GM12878 (cell line): ENCODE data around the gene HAAO. TPM values are rescaled to one million over a fixed set of nuclear protein-coding genes. Genes with fewer than 3 reads are reported as not detected.

Experiments
- ATAC-seq: fragments of 200-7000 bp; cut with Tn5 transposase; 3 replicates; pipeline ENCODE4 v1.9.1; 2020; ENCODE audit warnings: mild to moderate bottlenecking, moderate library complexity
- BruUV-seq: library from RNA; stranded (reverse); fragments of 400-500 nt; replicated peaks from 2 replicates; lab custom pipeline; 2021; lab: Mats Ljungman, UMichigan
- CTCF ChIA-PET: fragments of 300-600 bp; sonication (Branson Sonifier 250); formaldehyde crosslinking; extraction: SDS; loops from one replicate; lab custom pipeline; 2021; ENCODE audit warnings: inconsistent platforms; lab: Yijun Ruan, JAX
- POLR2A ChIA-PET: fragments of 350-600 bp; formaldehyde crosslinking; extraction: SDS; loops from one replicate; lab custom pipeline; 2021; ENCODE audit warnings: inconsistent platforms; lab: Charles Lee
- RAD21 ChIA-PET: fragments of 300-600 bp; sonication (Branson Sonifier 250); formaldehyde crosslinking; loops from one replicate; lab custom pipeline; 2023; ENCODE audit warnings: antibody characterized with exemption; ENCODE audit not compliant: unreplicated experiment; lab: Charles Lee
- SMC1A ChIA-PET: fragments of 300-600 bp; sonication (Branson Sonifier 250); formaldehyde crosslinking; loops from one replicate; lab custom pipeline; 2023; ENCODE audit not compliant: unreplicated experiment, uncharacterized antibody; lab: Charles Lee
- DNase-seq: peaks from one replicate; pipeline ENCODE4 v3.0.0-alpha.2; 2011; ENCODE audit warnings: low read depth, low spot score
- FAIRE-seq: peaks from 3 replicates; lab custom pipeline; 2011; peaks lifted over from hg19 to GRCh38; lab: Jason Lieb, UNC
- H2AFZ ChIP-seq: 2 replicates; pipeline ENCODE4 v1.6.0; 2011; ENCODE audit warnings: low read depth, low read length, control low read depth; ENCODE audit not compliant: control insufficient read depth
- H3K27ac ChIP-seq: 2 replicates; pipeline ENCODE4 v1.5.1; 2011; ENCODE audit warnings: control low read depth; ENCODE audit not compliant: control insufficient read depth, insufficient read depth
- H3K27me3 ChIP-seq, 2 experiments: replicated peaks in 1 of 2; 2 replicates each; pipeline versions ENCODE4 v1.6.0 to v1.6.1; 2011; ENCODE audit warnings: low read length in 1 of 2; ENCODE audit not compliant: control insufficient read depth in 2 of 2, insufficient read depth in 2 of 2
- H3K36me3 ChIP-seq, 2 experiments: 2 replicates each; pipeline ENCODE4 v1.5.1; 2011; ENCODE audit warnings: low read length in 1 of 2; ENCODE audit not compliant: control insufficient read depth in 2 of 2, insufficient read depth in 2 of 2
- H3K4me1 ChIP-seq: 2 replicates; pipeline ENCODE4 v1.6.1; 2011; ENCODE audit warnings: mild to moderate bottlenecking, low read length, moderate library complexity, mixed read lengths; ENCODE audit not compliant: control insufficient read depth, insufficient read depth
- H3K4me2 ChIP-seq: 2 replicates; pipeline ENCODE4 v1.6.0; 2011; ENCODE audit warnings: control low read depth; ENCODE audit not compliant: control insufficient read depth, insufficient read depth
- H3K4me3 ChIP-seq: fragments of 200-600 bp; sonication (generic); 2 replicates; pipeline ENCODE4 v1.5.1; 2016
- H3K79me2 ChIP-seq: 2 replicates; pipeline ENCODE4 v1.6.0; 2011; ENCODE audit warnings: low read length; ENCODE audit not compliant: control insufficient read depth, insufficient read depth
- H3K9ac ChIP-seq: 2 replicates; pipeline ENCODE4 v1.8.0; 2011; ENCODE audit warnings: low read length, control low read depth, mixed read lengths; ENCODE audit not compliant: control insufficient read depth, insufficient read depth
- H3K9me3 ChIP-seq: replicated peaks from 3 replicates; pipeline ENCODE4 v1.5.1; 2011; ENCODE audit warnings: mild to moderate bottlenecking, low read length; ENCODE audit not compliant: control insufficient read depth, insufficient read depth
- H4K20me1 ChIP-seq: 2 replicates; pipeline ENCODE4 v1.6.0; 2011; ENCODE audit not compliant: control insufficient read depth, insufficient read depth
- BHLHE40 ChIP-seq, 2 experiments: fragments of 450-650 bp in 1 of 2; IDR thresholded peaks; 2 replicates each; pipeline ENCODE4 v1.6.1; 2011 to 2017; ENCODE audit warnings: low read depth in 2 of 2, borderline replicate concordance in 1 of 2, improper control_type of control experiment in 1 of 2, low read length in 1 of 2, mild to moderate bottlenecking in 1 of 2
- JUND ChIP-seq: IDR thresholded peaks from 2 replicates; pipeline ENCODE4 v1.6.1; 2012; ENCODE audit warnings: low read depth, mild to moderate bottlenecking, low read length, improper control_type of control experiment, moderate library complexity
- POLR2AphosphoS2 ChIP-seq: IDR thresholded peaks from 2 replicates; pipeline ENCODE4 v1.6.1; 2011; ENCODE audit warnings: low read depth, mild to moderate bottlenecking, low read length, improper control_type of control experiment, moderate library complexity
- POU2F2 ChIP-seq: IDR thresholded peaks from 3 replicates; pipeline ENCODE4 v1.6.1; 2011; ENCODE audit warnings: low read depth, mild to moderate bottlenecking, low read length, borderline replicate concordance
- WGBS: methylation state at CpG from one replicate; pipeline ENCODE4 v1.1.6; 2016; ENCODE audit warnings: low lambda C conversion rate; ENCODE audit not compliant: insufficient replicate concordance, insufficient coverage; ENCODE audit errors: missing lambda C conversion rate; 5-methylcytosine and 5-hydroxymethylcytosine counted together
- in situ Hi-C: fragments of 300-500 bp; cut with MboI; formaldehyde crosslinking; loops from 9 replicates; pipeline ENCODE4 v1.14.3; 2018; ENCODE audit warnings: mixed read lengths
- intact Hi-C: fragments of 100-400 bp; cut with micrococcal nuclease; formaldehyde crosslinking; loops from one replicate; pipeline ENCODE4 v1.14.2; 2022; ENCODE audit not compliant: unreplicated experiment
- polyA plus RNA-seq, 11 experiments: library from polyadenylated mRNA; depleted of rRNA in 4 of 11; unstranded in 6 of 11; stranded (reverse) in 5 of 11; fragments of >200 nt; fragmentation: Nextera tagmentation in 4 of 11; fragmentation: Illumina TruSeq in 1 of 11; extraction: Ambion mirVana in 4 of 11; extraction: Trizol in 1 of 11; gene quantifications; 1 replicate in 1 of 11; 2 replicates in 10 of 11; pipeline versions ENCODE4 v1.2.1 to v1.2.3, GENCODE V29; 2011 to 2016; ENCODE audit warnings: inconsistent platforms in 2 of 11, missing spikeins in 2 of 11, low read depth in 1 of 11
- total RNA-seq, 4 experiments: library from RNA; depleted of rRNA in 3 of 4; stranded (reverse); fragments of >200 nt in 3 of 4; fragmentation: Illumina TruSeq in 1 of 4; extraction: Trizol in 1 of 4; gene quantifications; 2 replicates each; pipeline versions ENCODE4 v1.2.1 to v1.2.3, GENCODE V29; 2013 to 2021

HAAO gene
- total and polyA plus RNA-seq, 10 of the 15 experiments (the other 5 are each of a cell fraction or from before 2014, with no cell fraction given): 4.3 to 58.7 (median 26.8) TPM

DNA sequence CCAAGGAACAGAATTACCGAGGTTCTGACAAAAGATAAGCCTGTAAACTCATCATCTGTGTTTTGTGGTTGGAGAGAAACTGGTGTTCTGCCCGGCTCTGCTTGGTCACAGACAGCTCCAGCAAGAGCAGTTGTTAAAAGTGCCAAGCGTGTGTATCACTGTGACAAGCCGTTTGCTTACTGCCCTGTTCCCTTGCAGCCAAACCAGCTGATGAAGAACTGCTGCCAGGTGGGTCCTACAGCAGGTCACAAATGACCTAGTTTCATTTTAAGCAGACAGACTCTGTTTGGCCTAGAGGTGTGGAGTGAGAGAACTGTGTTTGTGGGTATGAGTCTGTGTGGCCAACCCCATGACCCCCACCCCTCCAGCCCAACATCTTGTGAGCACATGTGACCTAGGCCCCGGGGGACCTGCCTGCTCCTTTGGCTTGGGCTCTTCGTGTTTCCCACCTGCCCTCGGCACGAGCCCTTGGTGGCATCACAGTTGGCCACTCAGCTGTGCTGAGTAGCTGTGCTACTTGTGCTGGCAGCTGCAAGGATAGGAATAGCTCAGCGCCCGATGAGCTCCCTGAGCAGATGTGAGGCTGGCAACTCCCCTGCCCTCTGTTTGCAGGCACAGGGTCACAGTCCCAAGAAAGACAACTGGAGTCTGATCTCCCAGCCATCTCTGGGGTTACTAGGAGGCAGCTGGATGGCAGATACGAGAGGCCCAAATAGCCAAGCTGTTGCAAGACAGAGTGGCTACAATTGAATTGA lies 38.2 kb downstream of the HAAO start (continued):
- 0 out of 3 replicates have a peak, but pooled peaks have one; percentile 29 for TF ChIP-seq POU2F2
- no peak for TF ChIP-seq POLR2AphosphoS2
- TF ChIP-seq JUND: no peak

DNA sequence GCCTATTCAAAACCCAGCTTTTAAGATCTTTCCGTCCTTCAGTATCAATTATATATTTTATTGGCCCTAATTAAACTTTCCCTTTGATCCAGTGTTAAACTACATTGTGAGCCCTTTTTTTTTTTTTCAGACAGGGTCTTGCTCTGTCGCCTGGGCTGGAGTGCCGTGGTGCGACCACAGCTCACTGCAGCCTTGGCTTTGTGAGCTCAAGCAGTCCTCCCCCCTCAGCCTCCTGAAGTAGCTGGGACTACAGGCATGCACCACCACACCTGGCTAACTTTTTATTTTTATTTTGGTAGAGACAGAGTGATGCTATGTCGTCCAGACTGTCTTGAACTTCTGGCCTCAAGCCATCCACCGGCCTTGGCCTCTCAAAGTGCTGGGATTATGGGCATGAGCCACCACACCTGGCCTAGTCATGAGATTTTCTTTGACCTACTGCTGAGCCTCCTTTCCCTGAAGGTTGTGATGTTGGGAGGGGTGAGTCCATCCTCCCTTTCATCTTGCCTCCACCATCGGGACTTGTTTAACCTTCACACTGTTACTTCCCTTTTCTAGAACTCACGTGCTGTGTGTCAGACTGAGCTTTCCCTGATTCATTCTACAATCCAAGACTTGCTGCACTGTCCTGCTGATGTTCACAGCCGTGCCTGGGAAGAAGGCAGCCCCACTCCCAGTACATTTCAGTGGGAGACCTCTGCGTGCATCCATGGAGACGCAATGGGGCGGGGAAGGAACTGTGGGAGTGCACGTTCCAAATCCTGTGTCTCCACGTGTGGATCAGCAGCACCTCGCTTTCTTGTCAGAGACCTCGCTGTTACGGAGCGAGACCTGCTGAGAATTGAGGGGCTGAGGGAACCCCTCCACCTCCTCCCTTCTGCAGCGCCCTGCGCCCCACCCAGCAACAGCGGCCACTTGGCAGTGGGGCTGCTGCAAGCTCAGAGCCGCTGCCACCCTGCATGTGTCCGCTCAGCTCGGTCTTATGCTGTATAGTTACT lies 39.3 kb downstream of the HAAO start:
- WGBS: 82% methylated on average over 24 of the region's 24 CpGs
- SMC1A ChIA-PET: interaction anchor here (0.6 to 6.0 kb wide), 20 partner anchors 12 to 1052 kb away, joined by 3 to 60 read pairs (median 4); partner anchors contain the start of gene HAAO
- Histone ChIP-seq H3K79me2 (no peaks in the 10 kb centered on the region), H4K20me1 (no peaks in the 10 kb centered on the region), H3K4me3 (no peak overlapping the region), H3K9ac (no peak overlapping the region), H3K27me3 (no peaks in the 10 kb centered on the region), H3K4me2 (peak overlapping the region; percentile 5), H3K4me1 (peaks cover 52% of the 10 kb centered on the region), H2AFZ (no peak overlapping the region), H3K27ac (peak overlapping the region; percentile 30), H3K9me3 (no peaks in the 10 kb centered on the region), H3K36me3 (no peaks in the 10 kb centered on the region)
- no TSS peak for BruUV-seq
- ATAC-seq: peak; percentile 34
- CTCF ChIA-PET: interaction anchor here (0.9 to 2.3 kb wide), 9 partner anchors 11 to 48 kb away, joined by 3 to 9 read pairs (median 4); no protein-coding TSS in a partner anchor
- POLR2A ChIA-PET: interaction anchor here (0.5 to 4.8 kb wide), 8 partner anchors 29 to 520 kb away, joined by 3 to 30 read pairs (median 4); partner anchors contain the start of gene HAAO
- intact Hi-C loops: loop anchor here (10.0 kb wide), 1 partner anchor 258 kb away; the partner anchor contains the start of gene KCNG3
- TF ChIP-seq BHLHE40 (IDR thresholded peaks at IDR 0.05; ENCODE audit: borderline replicate concordance in 1 of 2, low read depth in 2 of 2, low read length in 1 of 2) (peak; percentile 92), POLR2AphosphoS2 (no peak)
- peak; percentile 74 for FAIRE-seq
- in situ Hi-C loops: no loop called here
- no peak for DNase-seq
- RAD21 ChIA-PET: interaction anchor here (1.0 to 4.5 kb wide), 14 partner anchors 8 to 732 kb away, joined by 3 to 39 read pairs (median 6); partner anchors contain the start of gene HAAO
